ENCODE data around the gene RAPGEF5. TPM values are rescaled to one million over a fixed set of nuclear protein-coding genes. Genes with fewer than 3 reads are reported as not detected.
A peak's percentile ranks its signal among the peaks of the same experiment; 100 is the strongest.

The RAPGEF5 gene
- total RNA-seq, 2 experiments from 2014 or later, result 0.42 to 0.63 TPM

GRCh38 chr7:22173685-22174573 is 183.0 kb downstream of the RAPGEF5 start:
- Mint-ChIP-seq H3K27me3 (ENCODE audit: low read depth) (peaks cover 19% of the 10 kb centered on the region), H3K27ac (no peak overlapping the region), H3K9me3 (ENCODE audit: insufficient read depth) (no peaks in the 10 kb centered on the region), H3K36me3 (ENCODE audit: low read depth) (no peaks in the 10 kb centered on the region), H3K4me3 (peak overlapping the region; percentile 0), H3K4me1 (ENCODE audit: low read depth) (peaks cover 17% of the 10 kb centered on the region)
- DNase-seq (peak; percentile 77), ATAC-seq (peak; percentile 92)
- CTCF ChIA-PET, result interaction anchor here (1.0 to 1.3 kb wide), 2 partner anchors 316 to 609 kb away, joined by 3 to 4 read pairs; no protein-coding TSS in a partner anchor
- POLR2A ChIA-PET, result no interaction called here

DNA sequence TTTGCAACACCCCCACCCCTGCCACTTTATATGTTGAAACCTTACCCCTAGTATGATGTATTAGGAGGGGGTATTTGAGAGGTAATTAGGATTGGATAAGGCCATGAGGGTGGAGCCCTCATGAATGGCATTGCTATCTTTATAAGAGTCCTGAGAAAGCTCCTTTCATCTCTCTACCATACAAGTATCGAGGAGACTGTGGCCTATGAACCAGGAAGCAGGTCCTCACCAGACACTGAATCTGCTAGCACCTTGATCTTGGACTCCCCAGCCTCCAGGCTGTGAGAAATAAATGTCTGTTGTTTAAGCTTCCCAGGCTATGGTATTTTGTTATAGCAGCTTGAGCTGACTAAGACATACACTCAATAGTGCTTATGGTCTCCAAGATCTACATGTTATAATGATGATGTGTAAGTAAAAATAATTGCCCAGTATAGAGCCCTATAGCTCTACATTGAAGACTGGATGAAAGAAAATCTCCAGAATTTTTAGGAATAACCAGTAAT is 188.8 kb downstream of the RAPGEF5 start:
- Mint-ChIP-seq H3K4me3 (no peak overlapping the region), H3K9me3 (ENCODE audit: insufficient read depth) (no peaks in the 10 kb centered on the region), H3K36me3 (ENCODE audit: low read depth) (no peaks in the 10 kb centered on the region), H3K27me3 (ENCODE audit: low read depth) (peaks cover 3% of the 10 kb centered on the region), H3K4me1 (ENCODE audit: low read depth) (peaks cover under 1% of the 10 kb centered on the region), H3K27ac (no peak overlapping the region)
- ATAC-seq (no peak), DNase-seq (no peak)
- ChIA-PET POLR2A (no interaction called here), CTCF (interaction anchor here (1.3 kb wide), 1 partner anchor 58 kb away, joined by 4 read pairs; no protein-coding TSS in a partner anchor)

DNA sequence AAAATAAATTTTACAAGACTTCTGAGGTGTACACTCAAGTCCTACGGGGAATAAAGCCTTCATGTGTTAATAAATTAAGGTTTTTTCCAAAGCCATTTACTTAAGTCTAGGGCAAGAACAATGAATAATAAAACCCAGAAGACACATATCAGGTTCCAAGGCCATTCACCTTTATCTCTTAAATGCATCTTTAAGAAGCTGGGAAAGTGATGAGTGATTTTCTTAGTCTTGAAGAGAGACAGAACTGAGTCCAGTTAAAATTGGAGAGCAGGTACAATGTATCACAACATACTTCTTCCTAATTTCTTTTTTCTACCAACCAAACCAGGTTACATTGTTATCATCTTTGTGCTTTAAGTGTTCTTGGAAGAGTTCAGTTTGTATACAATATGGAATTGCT is 189.5 kb downstream of the RAPGEF5 start:
- Mint-ChIP-seq H3K27me3 (ENCODE audit: low read depth) (peaks cover 4% of the 10 kb centered on the region), H3K4me3 (no peak overlapping the region), H3K36me3 (ENCODE audit: low read depth) (no peaks in the 10 kb centered on the region), H3K4me1 (ENCODE audit: low read depth) (no peaks in the 10 kb centered on the region), H3K27ac (no peak overlapping the region), H3K9me3 (ENCODE audit: insufficient read depth) (no peaks in the 10 kb centered on the region)
- POLR2A ChIA-PET, result no interaction called here
- DNase-seq (no peak), ATAC-seq (no peak)
- CTCF ChIA-PET, result interaction anchor here (1.3 kb wide), 1 partner anchor 58 kb away, joined by 4 read pairs; no protein-coding TSS in a partner anchor

- no peak for DNase-seq
- CTCF ChIA-PET, result no interaction called here
- no peak overlapping the region for H3K27ac Mint-ChIP-seq
- no peaks in the 10 kb centered on the region for H3K9me3 Mint-ChIP-seq (ENCODE audit: insufficient read depth)
- ATAC-seq, result no peak
- H3K27me3 Mint-ChIP-seq (ENCODE audit: low read depth), result peaks cover 4% of the 10 kb centered on the region
- no peaks in the 10 kb centered on the region for H3K36me3 Mint-ChIP-seq (ENCODE audit: low read depth)
- no peak overlapping the region for H3K4me3 Mint-ChIP-seq
- POLR2A ChIA-PET, result no interaction called here
- no peaks in the 10 kb centered on the region for H3K4me1 Mint-ChIP-seq (ENCODE audit: low read depth)
Measured at GRCh38 chr7:22166928-22167327, 190.0 kb downstream of the RAPGEF5 start.

GRCh38 chr7:22159341-22159740 is 197.6 kb downstream of the RAPGEF5 start:
- peaks cover 12% of the 10 kb centered on the region for H3K27me3 Mint-ChIP-seq (ENCODE audit: low read depth)
- H3K27ac Mint-ChIP-seq, result no peak overlapping the region
- ChIA-PET POLR2A (no interaction called here), CTCF (interaction anchor here (1.1 to 1.6 kb wide), 2 partner anchors 35 to 49 kb away, joined by 3 to 5 read pairs; no protein-coding TSS in a partner anchor)
- ATAC-seq (no peak), DNase-seq (no peak)
- no peaks in the 10 kb centered on the region for H3K36me3 Mint-ChIP-seq (ENCODE audit: low read depth)
- no peak overlapping the region for H3K4me3 Mint-ChIP-seq
- peaks cover 3% of the 10 kb centered on the region for H3K4me1 Mint-ChIP-seq (ENCODE audit: low read depth)
- H3K9me3 Mint-ChIP-seq (ENCODE audit: insufficient read depth), result no peaks in the 10 kb centered on the region

- ChIA-PET POLR2A (no interaction called here), CTCF (no interaction called here)
- Mint-ChIP-seq H3K4me1 (ENCODE audit: low read depth) (peaks cover 13% of the 10 kb centered on the region), H3K4me3 (no peak overlapping the region), H3K36me3 (ENCODE audit: low read depth) (no peaks in the 10 kb centered on the region), H3K27me3 (ENCODE audit: low read depth) (peaks cover 10% of the 10 kb centered on the region), H3K9me3 (ENCODE audit: insufficient read depth) (no peaks in the 10 kb centered on the region), H3K27ac (no peak overlapping the region)
- ATAC-seq (no peak), DNase-seq (no peak)
Measured at GRCh38 chr7:22157552-22157951, 199.4 kb downstream of the RAPGEF5 start.

GRCh38 chr7:22156205-22156604 is 200.7 kb downstream of the RAPGEF5 start:
- no peaks in the 10 kb centered on the region for H3K36me3 Mint-ChIP-seq (ENCODE audit: low read depth)
- no peaks in the 10 kb centered on the region for H3K9me3 Mint-ChIP-seq (ENCODE audit: insufficient read depth)
- CTCF ChIA-PET, result interaction anchor here (0.9 kb wide), 1 partner anchor 46 kb away, joined by 3 read pairs; no protein-coding TSS in a partner anchor
- POLR2A ChIA-PET, result no interaction called here
- ATAC-seq, result no peak
- H3K4me1 Mint-ChIP-seq (ENCODE audit: low read depth), result peaks cover 13% of the 10 kb centered on the region
- DNase-seq, result no peak
- peaks cover 8% of the 10 kb centered on the region for H3K27me3 Mint-ChIP-seq (ENCODE audit: low read depth)
- H3K4me3 Mint-ChIP-seq, result no peak overlapping the region
- H3K27ac Mint-ChIP-seq, result no peak overlapping the region

DNA sequence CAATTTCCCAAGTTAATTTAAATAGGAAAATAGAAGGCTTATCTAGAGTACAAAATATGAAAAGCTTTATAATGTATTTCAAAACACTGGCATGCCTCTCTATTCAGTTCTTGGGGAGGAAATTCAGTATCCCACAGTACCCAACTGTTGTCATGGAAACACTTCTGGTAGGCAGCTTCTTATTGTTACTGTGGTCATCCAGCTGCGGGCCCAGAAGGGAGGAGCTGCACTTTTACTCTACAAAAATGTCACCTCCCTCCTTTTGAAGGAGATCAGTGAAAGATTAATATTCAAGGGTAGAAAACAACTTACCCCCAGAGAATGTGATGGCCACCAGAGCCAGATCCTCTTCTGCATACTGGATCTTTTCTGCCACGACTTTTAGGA is 202.8 kb downstream of the RAPGEF5 start:
- no peaks in the 10 kb centered on the region for H3K36me3 Mint-ChIP-seq (ENCODE audit: low read depth)
- no peak overlapping the region for H3K27ac Mint-ChIP-seq
- no peak overlapping the region for H3K4me3 Mint-ChIP-seq
- DNase-seq, result peak; percentile 33
- no peaks in the 10 kb centered on the region for H3K9me3 Mint-ChIP-seq (ENCODE audit: insufficient read depth)
- H3K4me1 Mint-ChIP-seq (ENCODE audit: low read depth), result peaks cover 13% of the 10 kb centered on the region
- POLR2A ChIA-PET, result interaction anchor here (0.6 kb wide), 1 partner anchor 242 kb away, joined by 3 read pairs; no protein-coding TSS in a partner anchor
- CTCF ChIA-PET, result interaction anchor here (1.3 to 1.5 kb wide), 2 partner anchors 17 to 44 kb away, joined by 3 to 5 read pairs; no protein-coding TSS in a partner anchor
- peak; percentile 69 for ATAC-seq
- H3K27me3 Mint-ChIP-seq (ENCODE audit: low read depth), result peaks cover 8% of the 10 kb centered on the region

DNA sequence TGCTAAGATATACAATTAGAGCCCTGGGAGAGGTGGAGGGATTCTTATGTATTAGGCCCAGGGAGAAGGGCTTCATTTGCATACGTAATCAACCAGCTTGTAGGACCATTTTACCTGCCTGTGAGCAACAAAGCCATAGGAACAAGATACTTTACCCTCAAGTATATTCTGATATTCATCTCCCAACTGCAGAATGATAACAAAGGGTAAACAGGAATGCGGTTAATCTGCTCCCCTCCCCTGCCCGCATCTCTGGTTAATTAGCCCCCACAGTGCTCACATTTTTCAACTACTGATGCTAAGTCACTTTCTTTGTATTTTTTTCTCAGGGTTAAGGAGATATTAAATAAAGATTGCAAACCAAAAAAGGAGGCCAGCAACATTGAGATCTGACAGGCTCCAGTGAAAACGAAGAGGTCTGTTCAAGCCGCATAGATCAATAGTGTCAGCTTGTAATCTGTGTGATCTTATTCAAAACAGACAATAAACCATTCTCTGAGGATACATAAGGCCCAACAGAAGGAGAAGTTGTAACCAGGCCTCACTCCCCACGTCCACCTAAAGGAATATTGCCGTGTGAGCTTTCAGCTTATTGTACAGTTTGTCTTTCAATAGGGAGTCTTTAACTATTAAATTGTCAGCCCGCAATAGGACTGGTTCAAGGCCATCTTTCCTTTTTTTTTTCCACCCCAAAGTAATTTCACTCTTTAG is 203.4 kb downstream of the RAPGEF5 start:
- no peak for DNase-seq
- Mint-ChIP-seq H3K27ac (no peak overlapping the region), H3K36me3 (ENCODE audit: low read depth) (no peaks in the 10 kb centered on the region), H3K4me3 (no peak overlapping the region), H3K4me1 (ENCODE audit: low read depth) (peaks cover 13% of the 10 kb centered on the region), H3K9me3 (ENCODE audit: insufficient read depth) (no peaks in the 10 kb centered on the region), H3K27me3 (ENCODE audit: low read depth) (peaks cover 8% of the 10 kb centered on the region)
- ChIA-PET POLR2A (interaction anchor here (0.6 kb wide), 1 partner anchor 241 kb away, joined by 3 read pairs; no protein-coding TSS in a partner anchor), CTCF (interaction anchor here (1.3 to 1.5 kb wide), 2 partner anchors 16 to 44 kb away, joined by 3 to 5 read pairs; no protein-coding TSS in a partner anchor)
- no peak for ATAC-seq

GRCh38 chr7:22152690-22153089 is 204.3 kb downstream of the RAPGEF5 start:
- ChIA-PET POLR2A (no interaction called here), CTCF (no interaction called here)
- Mint-ChIP-seq H3K4me1 (ENCODE audit: low read depth) (peaks cover 20% of the 10 kb centered on the region), H3K27me3 (ENCODE audit: low read depth) (peaks cover 8% of the 10 kb centered on the region), H3K36me3 (ENCODE audit: low read depth) (no peaks in the 10 kb centered on the region), H3K4me3 (no peak overlapping the region), H3K9me3 (ENCODE audit: insufficient read depth) (no peaks in the 10 kb centered on the region), H3K27ac (no peak overlapping the region)
- no peak for ATAC-seq
- DNase-seq, result no peak

- Mint-ChIP-seq H3K4me3 (no peak overlapping the region), H3K9me3 (ENCODE audit: insufficient read depth) (no peaks in the 10 kb centered on the region), H3K36me3 (ENCODE audit: low read depth) (no peaks in the 10 kb centered on the region), H3K27ac (no peak overlapping the region), H3K4me1 (ENCODE audit: low read depth) (peaks cover 23% of the 10 kb centered on the region), H3K27me3 (ENCODE audit: low read depth) (peaks cover 3% of the 10 kb centered on the region)
- DNase-seq (no peak), ATAC-seq (no peak)
- ChIA-PET CTCF (no interaction called here), POLR2A (no interaction called here)
Measured at GRCh38 chr7:22151901-22152300, 205.1 kb downstream of the RAPGEF5 start.

GRCh38 chr7:22150221-22150620 is 206.7 kb downstream of the RAPGEF5 start:
- H3K27ac Mint-ChIP-seq, result no peak overlapping the region
- ChIA-PET CTCF (no interaction called here), POLR2A (no interaction called here)
- H3K9me3 Mint-ChIP-seq (ENCODE audit: insufficient read depth), result no peaks in the 10 kb centered on the region
- no peak for ATAC-seq
- H3K4me3 Mint-ChIP-seq, result no peak overlapping the region
- H3K36me3 Mint-ChIP-seq (ENCODE audit: low read depth), result no peaks in the 10 kb centered on the region
- peaks cover 5% of the 10 kb centered on the region for H3K27me3 Mint-ChIP-seq (ENCODE audit: low read depth)
- DNase-seq, result no peak
- peaks cover 23% of the 10 kb centered on the region for H3K4me1 Mint-ChIP-seq (ENCODE audit: low read depth)
